Measurements from ENCODE around the gene ACY1.

DNA sequence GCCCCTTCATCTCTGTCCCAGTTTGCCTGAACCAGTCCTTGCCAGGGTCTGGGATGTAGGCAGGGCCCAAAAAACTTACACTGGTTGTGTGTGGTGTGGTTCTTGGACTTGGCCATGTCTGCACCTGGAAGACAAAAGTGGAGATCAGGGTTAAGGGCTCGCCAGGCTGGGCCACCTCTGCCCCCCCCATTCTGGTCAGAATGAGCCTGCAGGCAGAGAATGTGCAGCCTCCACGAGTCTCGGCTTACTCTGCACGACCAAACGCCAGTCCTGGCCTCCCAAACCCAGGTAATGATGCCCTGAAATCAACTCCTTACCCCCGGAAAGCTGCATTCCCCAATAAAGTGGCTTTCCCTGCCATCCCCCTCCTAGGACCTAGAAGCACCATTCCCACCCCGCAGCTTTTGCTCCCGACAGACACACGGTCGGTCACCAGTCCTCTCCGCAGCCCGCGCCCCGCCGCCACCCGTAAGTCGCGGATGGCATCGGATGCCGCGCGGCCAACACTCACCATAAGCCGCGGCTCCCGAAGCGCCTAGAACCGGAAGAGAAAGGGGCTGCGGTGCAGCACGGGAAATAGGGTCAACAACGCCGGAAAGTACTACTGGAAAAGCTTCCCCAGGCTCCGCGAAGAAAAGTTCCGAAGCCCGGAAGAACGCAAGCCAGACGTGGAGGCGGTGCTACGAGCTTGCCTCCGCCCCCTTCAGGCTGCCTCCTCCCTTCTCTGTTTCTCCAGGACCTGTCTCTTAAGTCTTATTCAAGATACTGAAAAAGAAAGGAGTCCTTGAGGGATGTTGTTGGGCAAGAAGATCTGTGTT lies 12.2 kb downstream of the ACY1 start, which contains the start of gene RPL29:
- no peak for TF ChIP-seq ESRRA (IDR thresholded peaks at IDR 0.05; ENCODE audit: borderline replicate concordance, low read length)
- no peak for TF ChIP-seq CTCF (IDR thresholded peaks at IDR 0.05)
- TF ChIP-seq PHF8 (IDR thresholded peaks at IDR 0.05; ENCODE audit: borderline replicate concordance, low read depth) = peak; percentile 81; the same call in 1 of the 2 replicates
- peak; percentile 78 for TF ChIP-seq POLR2A (IDR thresholded peaks at IDR 0.05; ENCODE audit: low read length)
- 0 out of 2 replicates have a peak, but pooled peaks have one; percentile 15 for TF ChIP-seq REST (IDR thresholded peaks at IDR 0.05)
- TF ChIP-seq, protein P1, sequence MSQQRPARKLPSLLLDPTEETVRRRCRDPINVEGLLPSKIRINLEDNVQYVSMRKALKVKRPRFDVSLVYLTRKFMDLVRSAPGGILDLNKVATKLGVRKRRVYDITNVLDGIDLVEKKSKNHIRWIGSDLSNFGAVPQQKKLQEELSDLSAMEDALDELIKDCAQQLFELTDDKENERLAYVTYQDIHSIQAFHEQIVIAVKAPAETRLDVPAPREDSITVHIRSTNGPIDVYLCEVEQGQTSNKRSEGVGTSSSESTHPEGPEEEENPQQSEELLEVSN (IDR thresholded peaks at IDR 0.05; ENCODE audit: borderline replicate concordance, low read depth) = peak; percentile 49; the same call in 1 of the 2 replicates
- no peak for TF ChIP-seq SMC3 (IDR thresholded peaks at IDR 0.05)
- no peak for TF ChIP-seq TP53 (CRISPR knock-in tag; IDR thresholded peaks at IDR 0.05)
- TF ChIP-seq RAD21 (conservative IDR thresholded peaks at IDR 0.05 in 1 of 2, IDR thresholded peaks at IDR 0.05 in 1 of 2) = 0 out of 5 replicates have a peak, but pooled peaks of 1 of the 2 experiments have one; percentile 10
- TF ChIP-seq, protein P2, sequence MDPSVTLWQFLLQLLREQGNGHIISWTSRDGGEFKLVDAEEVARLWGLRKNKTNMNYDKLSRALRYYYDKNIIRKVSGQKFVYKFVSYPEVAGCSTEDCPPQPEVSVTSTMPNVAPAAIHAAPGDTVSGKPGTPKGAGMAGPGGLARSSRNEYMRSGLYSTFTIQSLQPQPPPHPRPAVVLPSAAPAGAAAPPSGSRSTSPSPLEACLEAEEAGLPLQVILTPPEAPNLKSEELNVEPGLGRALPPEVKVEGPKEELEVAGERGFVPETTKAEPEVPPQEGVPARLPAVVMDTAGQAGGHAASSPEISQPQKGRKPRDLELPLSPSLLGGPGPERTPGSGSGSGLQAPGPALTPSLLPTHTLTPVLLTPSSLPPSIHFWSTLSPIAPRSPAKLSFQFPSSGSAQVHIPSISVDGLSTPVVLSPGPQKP (IDR thresholded peaks at IDR 0.05; ENCODE audit: low read depth, low read length) = no peak
- TF ChIP-seq CEBPB (IDR thresholded peaks at IDR 0.05) = no peak
- no peak for TF ChIP-seq ZFP36 (IDR thresholded peaks at IDR 0.05; ENCODE audit: borderline replicate concordance, partially characterized antibody)

Measured in A549 (cell line).